CD4-positive, alpha-beta T cell (primary cell): ENCODE data around the gene CD44. TPM values are rescaled to one million over a fixed set of nuclear protein-coding genes. Genes with fewer than 3 reads are reported as not detected.
A peak's percentile ranks its signal among the peaks of the same experiment; 100 is the strongest.

Source experiments
- ATAC-seq: fragments of 200-7000 bp; cut with Tn5 transposase; one replicate; pipeline ENCODE4 v1.10.0; 2022; ENCODE audit warnings: mild to moderate bottlenecking; ENCODE audit not compliant: poor library complexity
- CTCF ChIA-PET: fragments of 350-600 bp; sonication (Branson Sonifier 250); formaldehyde crosslinking; loops from one replicate; lab custom pipeline; 2021; ENCODE audit warnings: antibody characterized with exemption, inconsistent platforms; lab: Charles Lee
- POLR2A ChIA-PET: fragments of 350-600 bp; sonication (Branson Sonifier 250); formaldehyde crosslinking; loops from one replicate; lab custom pipeline; 2021; ENCODE audit warnings: antibody characterized with exemption, inconsistent platforms; lab: Charles Lee
- DNase-seq, 14 experiments: peaks; one replicate each; pipeline ENCODE4 v3.0.0-alpha.2; 2013 to 2020; ENCODE audit warnings: mixed read lengths in 2 of 14
- H3K27ac ChIP-seq, 2 donors: one replicate each; pipeline versions ENCODE4 v1.5.1 to v1.7.0; 2013; ENCODE audit warnings: low read length in 2 of 2, low read depth in 1 of 2, mild to moderate bottlenecking in 1 of 2
- H3K27me3 ChIP-seq, 2 experiments: 1 replicate in 1 of 2; 2 replicates in 1 of 2; pipeline versions ENCODE4 v1.6.1 to v1.7.0; 2013; ENCODE audit warnings: low read length in 2 of 2, control low read depth in 1 of 2, mild to moderate bottlenecking in 1 of 2, moderate library complexity in 1 of 2; ENCODE audit not compliant: insufficient read depth in 2 of 2, control insufficient read depth in 1 of 2
- H3K36me3 ChIP-seq: one replicate; pipeline ENCODE4 v1.6.1; 2013; ENCODE audit warnings: low read length, control low read depth; ENCODE audit not compliant: insufficient read depth
- H3K4me1 ChIP-seq: one replicate; pipeline ENCODE4 v1.6.1; 2013; ENCODE audit warnings: low read length, control low read depth; ENCODE audit not compliant: insufficient read depth
- H3K4me3 ChIP-seq: one replicate; pipeline ENCODE4 v1.5.1; 2013; ENCODE audit warnings: mild to moderate bottlenecking, low read length, moderate library complexity
- H3K9me3 ChIP-seq, 2 experiments: 1 replicate in 1 of 2; 2 replicates in 1 of 2; pipeline versions ENCODE4 v1.6.1 to v1.7.0; 2013; ENCODE audit warnings: low read length in 2 of 2, mild to moderate bottlenecking in 2 of 2, control low read depth in 1 of 2, moderate library complexity in 1 of 2; ENCODE audit not compliant: control insufficient read depth in 1 of 2, insufficient read depth in 1 of 2
- H3K27ac Mint-ChIP-seq: one replicate; pipeline ENCODE4 v1.8.0; 2020; ENCODE audit warnings: mixed read lengths
- H3K27me3 Mint-ChIP-seq: one replicate; pipeline ENCODE4 v1.8.0; 2021; ENCODE audit warnings: mixed read lengths
- H3K36me3 Mint-ChIP-seq: one replicate; pipeline ENCODE4 v1.8.0; 2021; ENCODE audit warnings: low read depth, mixed read lengths
- H3K4me1 Mint-ChIP-seq: one replicate; pipeline ENCODE4 v1.8.0; 2021; ENCODE audit warnings: low read depth, mixed read lengths
- H3K4me3 Mint-ChIP-seq: one replicate; pipeline ENCODE4 v1.8.0; 2020; ENCODE audit warnings: mild to moderate bottlenecking, mixed read lengths
- H3K9me3 Mint-ChIP-seq: one replicate; pipeline ENCODE4 v1.8.0; 2020; ENCODE audit warnings: mixed read lengths
- CTCF ChIP-seq: fragments of 200-600 bp; IDR thresholded peaks from one replicate; pipeline ENCODE4 v1.8.0; 2022; ENCODE audit warnings: antibody characterized with exemption, mild to moderate bottlenecking
- intact Hi-C, 2 experiments: fragments of 100-400 bp; cut with DNase I in 1 of 2; cut with micrococcal nuclease in 1 of 2; formaldehyde crosslinking; loops; one replicate each; pipeline versions ENCODE4 v1.15.1 to v1.9.0; 2023 to 2025; cut with DNase I, micrococcal nuclease
- total RNA-seq, 174 experiments: library from RNA in 2 of 174; stranded (reverse) in 2 of 174; gene quantifications; one replicate each; pipeline ENCODE4 v1.2.3 and lab custom pipeline; 2021 to 2026

CD44 gene
- total RNA-seq, 2 experiments from 2014 or later = 1,283 to 1,330 TPM

- ChIA-PET CTCF (interaction anchor here (0.5 to 1.5 kb wide), 2 partner anchors 9 to 154 kb away, joined by 3 read pairs; no protein-coding TSS in a partner anchor), POLR2A (interaction anchor here (3.0 to 18.0 kb wide), 4 partner anchors 11 to 163 kb away, joined by 10 to 355 read pairs (median 204); partner anchors contain the start of gene CD44)
- no peaks in the 10 kb centered on the region for H3K27me3 Mint-ChIP-seq
- no peak for TF ChIP-seq CTCF
- peaks cover 2% of the 10 kb centered on the region for H3K9me3 Mint-ChIP-seq
- ATAC-seq (no peak), DNase-seq (no peak)
- peak overlapping the region; percentile 96 for H3K27ac Mint-ChIP-seq
- H3K4me3 Mint-ChIP-seq = peak overlapping the region; percentile 62
- Histone ChIP-seq H3K9me3 (no peaks in the 10 kb centered on the region), H3K4me1 (peaks cover 95% of the 10 kb centered on the region), H3K27me3 (no peaks in the 10 kb centered on the region), H3K4me3 (no peak overlapping the region), H3K27ac (peak overlapping the region; percentile 96), H3K36me3 (peaks cover 68% of the 10 kb centered on the region)
- H3K4me1 Mint-ChIP-seq = peaks cover 99% of the 10 kb centered on the region
- intact Hi-C loops = loop anchor here (2.0 to 10.0 kb wide), 4 partner anchors 14 to 1056 kb away; partner anchors contain the start of gene NAT10 (in 1 of the 2)
- H3K36me3 Mint-ChIP-seq = peaks cover 90% of the 10 kb centered on the region
These were observed 22.1 kb downstream of the CD44 start for GRCh38 chr11:35160902-35161597.

GRCh38 chr11:35162745-35163144 is 23.8 kb downstream of the CD44 start:
- H3K27me3 Mint-ChIP-seq = no peaks in the 10 kb centered on the region
- H3K27ac Mint-ChIP-seq = peak overlapping the region; percentile 96
- H3K4me3 ChIP-seq = no peak overlapping the region
- POLR2A ChIA-PET = interaction anchor here (0.6 to 18.0 kb wide), 14 partner anchors 7 to 512 kb away, joined by 3 to 355 read pairs (median 6); partner anchors contain the start of gene CD44
- peak overlapping the region; percentile 44 for H3K4me3 Mint-ChIP-seq
- H3K4me1 ChIP-seq = peaks cover 97% of the 10 kb centered on the region
- H3K27me3 ChIP-seq = no peaks in the 10 kb centered on the region
- CTCF ChIA-PET = interaction anchor here (0.7 to 3.0 kb wide), 10 partner anchors 8 to 175 kb away, joined by 3 to 13 read pairs (median 4); no protein-coding TSS in a partner anchor
- peaks cover 2% of the 10 kb centered on the region for H3K9me3 Mint-ChIP-seq
- peak in 2 of 14 experiments; percentile 70 to 75 for DNase-seq
- no peak for TF ChIP-seq CTCF
- no peak for ATAC-seq
- H3K36me3 ChIP-seq = peaks cover 71% of the 10 kb centered on the region
- H3K4me1 Mint-ChIP-seq = peaks cover 100% of the 10 kb centered on the region
- no peaks in the 10 kb centered on the region for H3K9me3 ChIP-seq
- peak overlapping the region; percentile 96 for H3K27ac ChIP-seq
- intact Hi-C loops = loop anchor here (1.0 to 10.0 kb wide), 5 partner anchors 10 to 1058 kb away; partner anchors contain the start of gene NAT10 (in 1 of the 2)
- H3K36me3 Mint-ChIP-seq = peaks cover 85% of the 10 kb centered on the region

GRCh38 chr11:35163209-35163608 is 24.2 kb downstream of the CD44 start:
- H3K27me3 ChIP-seq = no peaks in the 10 kb centered on the region
- Mint-ChIP-seq H3K9me3 (peaks cover 2% of the 10 kb centered on the region), H3K36me3 (peaks cover 84% of the 10 kb centered on the region), H3K27ac (peak overlapping the region; percentile 96), H3K4me3 (peak overlapping the region; percentile 44), H3K27me3 (no peaks in the 10 kb centered on the region), H3K4me1 (peaks cover 100% of the 10 kb centered on the region)
- ChIA-PET POLR2A (interaction anchor here (0.6 to 18.0 kb wide), 15 partner anchors 7 to 165 kb away, joined by 3 to 355 read pairs (median 6); partner anchors contain the start of gene CD44), CTCF (interaction anchor here (0.7 to 3.0 kb wide), 11 partner anchors 9 to 174 kb away, joined by 3 to 13 read pairs (median 4); no protein-coding TSS in a partner anchor)
- intact Hi-C loops = loop anchor here (1.0 to 10.0 kb wide), 5 partner anchors 11 to 1058 kb away; partner anchors contain the start of gene NAT10 (in 1 of the 2)
- peaks cover 97% of the 10 kb centered on the region for H3K4me1 ChIP-seq
- peaks cover 66% of the 10 kb centered on the region for H3K36me3 ChIP-seq
- peak overlapping the region; percentile 96 for H3K27ac ChIP-seq
- peak in 1 of 14 experiments; percentile 41 for DNase-seq
- H3K9me3 ChIP-seq = no peaks in the 10 kb centered on the region
- no peak for TF ChIP-seq CTCF
- no peak overlapping the region for H3K4me3 ChIP-seq
- no peak for ATAC-seq
